Measurements from ENCODE around the gene PDE4D.

Gene PDE4D

DNA sequence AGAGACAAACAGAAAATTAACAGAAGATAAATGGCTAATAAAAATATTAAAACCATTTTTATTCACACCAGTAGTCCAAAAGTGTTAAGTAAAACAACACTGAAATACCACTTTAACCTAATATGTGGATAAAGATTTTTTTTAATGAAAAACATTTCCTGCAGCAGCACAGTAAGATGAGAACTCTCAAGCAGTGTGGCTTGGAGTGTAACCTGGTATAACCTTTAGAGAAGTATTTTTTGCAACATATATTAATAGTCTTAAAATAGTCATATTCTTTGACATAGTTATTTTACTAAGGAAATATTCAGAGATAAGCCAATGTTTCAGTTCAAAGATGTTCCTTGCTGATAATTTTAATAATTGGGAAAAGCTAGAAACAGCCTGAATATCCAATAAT, 644.4 kb downstream of the PDE4D start:
- no peak overlapping the region for H3K4me3 ChIP-seq (ENCODE audit: low read length)
- no peak for DNase-seq (ENCODE audit: low read depth)
- TF ChIP-seq, protein P1, sequence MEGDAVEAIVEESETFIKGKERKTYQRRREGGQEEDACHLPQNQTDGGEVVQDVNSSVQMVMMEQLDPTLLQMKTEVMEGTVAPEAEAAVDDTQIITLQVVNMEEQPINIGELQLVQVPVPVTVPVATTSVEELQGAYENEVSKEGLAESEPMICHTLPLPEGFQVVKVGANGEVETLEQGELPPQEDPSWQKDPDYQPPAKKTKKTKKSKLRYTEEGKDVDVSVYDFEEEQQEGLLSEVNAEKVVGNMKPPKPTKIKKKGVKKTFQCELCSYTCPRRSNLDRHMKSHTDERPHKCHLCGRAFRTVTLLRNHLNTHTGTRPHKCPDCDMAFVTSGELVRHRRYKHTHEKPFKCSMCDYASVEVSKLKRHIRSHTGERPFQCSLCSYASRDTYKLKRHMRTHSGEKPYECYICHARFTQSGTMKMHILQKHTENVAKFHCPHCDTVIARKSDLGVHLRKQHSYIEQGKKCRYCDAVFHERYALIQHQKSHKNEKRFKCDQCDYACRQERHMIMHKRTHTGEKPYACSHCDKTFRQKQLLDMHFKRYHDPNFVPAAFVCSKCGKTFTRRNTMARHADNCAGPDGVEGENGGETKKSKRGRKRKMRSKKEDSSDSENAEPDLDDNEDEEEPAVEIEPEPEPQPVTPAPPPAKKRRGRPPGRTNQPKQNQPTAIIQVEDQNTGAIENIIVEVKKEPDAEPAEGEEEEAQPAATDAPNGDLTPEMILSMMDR (IDR thresholded peaks at IDR 0.05; ENCODE audit: insufficient read depth, low read depth, low read length, missing control alignments): no peak

DNA sequence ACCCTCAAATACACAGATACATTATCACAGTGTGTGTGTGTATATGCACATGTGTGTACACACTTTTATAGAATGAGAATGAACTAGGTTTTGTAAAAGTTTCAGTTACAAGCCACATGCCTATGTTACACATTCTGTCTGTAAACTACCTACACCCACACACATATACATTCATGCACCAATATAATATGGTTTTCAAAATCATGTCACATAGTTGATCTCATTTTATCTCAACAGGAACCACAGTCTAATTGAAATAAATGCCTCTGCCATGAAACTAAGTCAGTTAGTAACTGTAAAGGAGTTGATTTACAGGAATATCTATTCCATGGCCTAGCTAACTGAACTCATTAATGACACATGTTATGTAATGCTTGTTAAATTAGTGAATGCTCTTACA, 646.6 kb downstream of the PDE4D start:
- no peak overlapping the region for H3K4me3 ChIP-seq (ENCODE audit: low read length)
- TF ChIP-seq, protein P1 (IDR thresholded peaks at IDR 0.05; ENCODE audit: insufficient read depth, low read depth, low read length, missing control alignments): no peak
- no peak for DNase-seq (ENCODE audit: low read depth)

DNA sequence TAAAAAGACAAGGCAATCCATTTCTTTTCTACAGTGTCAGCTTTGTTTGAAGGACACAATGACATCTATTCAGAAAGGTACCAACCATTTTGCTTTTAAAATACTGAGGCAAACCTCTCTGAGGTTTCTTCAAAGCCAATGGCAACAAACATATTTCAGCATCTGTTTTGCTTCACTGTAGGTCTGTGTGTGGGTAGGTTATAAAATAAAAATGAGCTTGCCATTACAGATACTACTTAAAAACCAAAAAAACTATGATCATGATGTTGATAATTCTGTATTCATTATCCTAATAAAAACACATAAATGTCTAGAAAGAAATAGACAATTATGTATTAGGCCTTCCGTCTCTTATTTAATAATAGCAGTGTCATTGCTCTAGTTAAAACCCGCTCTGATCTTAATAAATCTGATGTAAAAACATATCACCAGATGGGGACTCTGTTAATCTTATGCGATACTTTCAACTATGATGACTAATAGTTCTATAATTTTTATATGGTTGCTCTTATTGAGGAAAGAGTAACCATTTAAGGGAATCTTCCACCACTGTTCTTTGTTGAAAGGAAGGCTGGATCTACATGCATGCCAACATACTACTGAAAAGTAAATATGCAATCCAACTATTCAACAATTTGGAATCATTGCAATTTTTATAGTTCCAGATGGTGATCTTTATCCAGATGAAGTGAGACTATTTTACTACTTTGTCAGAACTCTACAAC, 647.2 kb downstream of the PDE4D start:
- TF ChIP-seq, protein P1 (IDR thresholded peaks at IDR 0.05; ENCODE audit: insufficient read depth, low read depth, low read length, missing control alignments): no peak
- no peak overlapping the region for H3K4me3 ChIP-seq (ENCODE audit: low read length)
- DNase-seq (ENCODE audit: low read depth): no peak

DNA sequence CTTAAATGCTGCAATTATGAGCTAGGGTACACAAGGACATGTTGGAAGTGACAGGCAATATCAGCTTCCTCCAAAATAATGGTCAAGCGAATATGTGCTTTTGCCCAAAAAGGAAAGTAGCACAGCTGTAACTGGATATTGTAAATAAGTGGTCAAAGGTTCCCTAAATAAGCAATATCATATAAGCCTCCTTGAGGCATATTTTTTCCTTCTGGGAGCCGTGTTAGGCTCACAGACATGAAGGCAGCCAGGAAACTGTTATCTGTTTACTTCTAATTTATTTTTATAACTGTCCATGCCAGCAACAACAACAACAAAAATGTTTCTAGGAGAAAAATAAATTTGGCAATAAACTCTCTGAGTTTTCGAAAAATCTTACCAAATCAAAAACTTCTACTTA, 648.3 kb downstream of the PDE4D start:
- DNase-seq (ENCODE audit: low read depth): no peak
- H3K4me3 ChIP-seq (ENCODE audit: low read length): no peak overlapping the region
- TF ChIP-seq, protein P1 (IDR thresholded peaks at IDR 0.05; ENCODE audit: insufficient read depth, low read depth, low read length, missing control alignments): no peak

DNA sequence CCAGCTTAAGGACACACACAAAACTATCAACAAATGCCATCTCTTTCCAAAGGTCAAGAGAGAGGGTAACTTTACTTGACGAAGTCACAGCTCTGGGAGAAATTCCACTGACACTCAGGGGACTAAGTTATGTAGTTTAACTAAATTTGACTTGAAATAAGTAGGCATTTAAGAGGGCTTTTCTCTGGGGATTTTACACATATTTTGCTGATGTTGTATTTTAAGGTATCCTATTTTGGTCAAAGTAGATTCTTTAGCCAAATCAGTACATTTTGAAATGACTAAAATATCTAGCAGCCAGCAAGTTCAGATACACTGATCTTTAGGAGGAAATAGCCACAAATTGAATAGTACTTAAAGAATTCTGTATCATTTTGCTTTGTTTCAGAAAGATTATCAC, 652.0 kb downstream of the PDE4D start:
- H3K4me3 ChIP-seq (ENCODE audit: low read length): no peak overlapping the region
- TF ChIP-seq, protein P1 (IDR thresholded peaks at IDR 0.05; ENCODE audit: insufficient read depth, low read depth, low read length, missing control alignments): no peak
- no peak for DNase-seq (ENCODE audit: low read depth)

DNA sequence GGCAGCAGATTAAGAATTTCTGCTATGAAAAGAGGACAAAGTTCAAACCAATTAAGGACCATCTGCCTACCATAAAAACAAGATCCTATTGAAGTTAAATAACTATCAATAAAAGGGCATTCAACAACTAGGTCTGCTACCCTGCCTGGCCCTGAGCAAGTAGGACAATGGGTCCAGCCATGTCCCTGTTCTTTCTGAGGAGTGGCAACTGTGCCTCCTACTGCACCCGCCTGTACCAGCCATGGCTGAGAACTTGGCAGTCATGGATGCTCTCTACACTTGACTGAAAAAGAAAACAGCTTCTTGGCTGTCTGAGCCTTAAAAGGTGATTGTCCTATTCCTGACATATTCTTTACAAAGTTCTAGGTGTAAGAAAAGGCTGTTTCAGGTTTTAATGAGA, 652.4 kb downstream of the PDE4D start:
- no peak overlapping the region for H3K4me3 ChIP-seq (ENCODE audit: low read length)
- TF ChIP-seq, protein P1 (IDR thresholded peaks at IDR 0.05; ENCODE audit: insufficient read depth, low read depth, low read length, missing control alignments): no peak
- DNase-seq (ENCODE audit: low read depth): no peak

All from epithelial cell of esophagus (primary cell).